ENCODE data around the gene FBXO30. TPM values are rescaled to one million over a fixed set of nuclear protein-coding genes. Genes with fewer than 3 reads are reported as not detected.
A peak's percentile ranks its signal among the peaks of the same experiment; 100 is the strongest.

FBXO30 gene
- total and polyA plus RNA-seq, 5 experiments from 2014 or later: 0.23 to 5.1 (median 0.90) TPM

- H3K27me3 Mint-ChIP-seq: no peaks in the 10 kb centered on the region
Measured at GRCh38 chr6:145836772-145837171, 22.2 kb upstream of the FBXO30 start.

GRCh38 chr6:145836170-145836569 lies 21.6 kb upstream of the FBXO30 start:
- H3K36me3 Mint-ChIP-seq: peaks cover 0 to 9% (median 0%) of the 10 kb centered on the region in 3 donors
- ATAC-seq (no peak), DNase-seq (no peak)
- H3K27me3 Mint-ChIP-seq: no peaks in the 10 kb centered on the region
- POLR2A ChIA-PET: no interaction called here
- H3K9me3 Mint-ChIP-seq: no peaks in the 10 kb centered on the region
- no peak overlapping the region for H3K4me3 Mint-ChIP-seq
- H3K27ac Mint-ChIP-seq: no peak overlapping the region
- H3K4me1 Mint-ChIP-seq: no peaks in the 10 kb centered on the region

More at GRCh38 chr6:145836772-145837171, 22.2 kb upstream of the FBXO30 start:
- no peak overlapping the region for H3K27ac Mint-ChIP-seq
- no peak for DNase-seq
- H3K4me1 Mint-ChIP-seq: no peaks in the 10 kb centered on the region
- H3K9me3 Mint-ChIP-seq: no peaks in the 10 kb centered on the region
- POLR2A ChIA-PET: no interaction called here
- H3K4me3 Mint-ChIP-seq: no peak overlapping the region
- no peak for ATAC-seq
- peaks cover 0 to 9% (median 0%) of the 10 kb centered on the region in 3 donors for H3K36me3 Mint-ChIP-seq

- POLR2A ChIA-PET: no interaction called here
- Mint-ChIP-seq H3K36me3 (peaks cover 0 to 7% (median 0%) of the 10 kb centered on the region in 3 donors), H3K27ac (no peak overlapping the region), H3K4me1 (no peaks in the 10 kb centered on the region), H3K9me3 (no peaks in the 10 kb centered on the region), H3K4me3 (no peak overlapping the region), H3K27me3 (no peaks in the 10 kb centered on the region)
- DNase-seq (no peak), ATAC-seq (no peak)
Measured at GRCh38 chr6:145830612-145831011, 16.0 kb upstream of the FBXO30 start.

GRCh38 chr6:145829950-145830349 lies 15.4 kb upstream of the FBXO30 start:
- Mint-ChIP-seq H3K27ac (no peak overlapping the region), H3K4me1 (no peaks in the 10 kb centered on the region), H3K9me3 (no peaks in the 10 kb centered on the region), H3K4me3 (no peak overlapping the region), H3K36me3 (peaks cover 0 to 7% (median 0%) of the 10 kb centered on the region in 3 donors), H3K27me3 (no peaks in the 10 kb centered on the region)
- ATAC-seq (no peak), DNase-seq (no peak)
- POLR2A ChIA-PET: no interaction called here

- ATAC-seq (no peak), DNase-seq (no peak)
- no peak overlapping the region for H3K4me3 Mint-ChIP-seq
- no peaks in the 10 kb centered on the region for H3K27me3 Mint-ChIP-seq
- no peak overlapping the region for H3K27ac Mint-ChIP-seq
- H3K4me1 Mint-ChIP-seq: no peaks in the 10 kb centered on the region
- H3K36me3 Mint-ChIP-seq: peaks cover 0 to 5% (median 0%) of the 10 kb centered on the region in 3 donors
- H3K9me3 Mint-ChIP-seq: no peaks in the 10 kb centered on the region
- POLR2A ChIA-PET: no interaction called here
Measured at GRCh38 chr6:145829102-145829501, 14.5 kb upstream of the FBXO30 start.

- H3K9me3 Mint-ChIP-seq: no peaks in the 10 kb centered on the region
- no peak for DNase-seq
- no peak for ATAC-seq
- H3K4me1 Mint-ChIP-seq: peaks cover 0 to 13% (median 4%) of the 10 kb centered on the region in 4 donors
- no peak overlapping the region for H3K27ac Mint-ChIP-seq
- H3K4me3 Mint-ChIP-seq: no peak overlapping the region
- H3K27me3 Mint-ChIP-seq: no peaks in the 10 kb centered on the region
- H3K36me3 Mint-ChIP-seq: peaks cover 0 to 5% (median 0%) of the 10 kb centered on the region in 3 donors
- POLR2A ChIA-PET: no interaction called here
Measured at GRCh38 chr6:145824344-145824743, 9.7 kb upstream of the FBXO30 start.

- H3K9me3 Mint-ChIP-seq: no peaks in the 10 kb centered on the region
- H3K27ac Mint-ChIP-seq: peak overlapping the region in 1 of 10 donors; percentile 18
- no peak for ATAC-seq
- H3K36me3 Mint-ChIP-seq: peaks cover 0 to 5% (median 0%) of the 10 kb centered on the region in 3 donors
- peaks cover 0 to 14% (median 4%) of the 10 kb centered on the region in 4 donors for H3K4me1 Mint-ChIP-seq
- POLR2A ChIA-PET: no interaction called here
- no peaks in the 10 kb centered on the region for H3K27me3 Mint-ChIP-seq
- DNase-seq: no peak
- no peak overlapping the region for H3K4me3 Mint-ChIP-seq
Measured at GRCh38 chr6:145823328-145823944, 8.8 kb upstream of the FBXO30 start.

GRCh38 chr6:145822456-145822855 lies 7.9 kb upstream of the FBXO30 start:
- POLR2A ChIA-PET: no interaction called here

GRCh38 chr6:145819994-145820393 lies 5.4 kb upstream of the FBXO30 start:
- DNase-seq (no peak), ATAC-seq (no peak)
- no peak overlapping the region for H3K4me3 Mint-ChIP-seq
- H3K36me3 Mint-ChIP-seq: peaks cover 0 to 6% (median 0%) of the 10 kb centered on the region in 3 donors
- POLR2A ChIA-PET: no interaction called here
- H3K27me3 Mint-ChIP-seq: no peaks in the 10 kb centered on the region
- H3K27ac Mint-ChIP-seq: peak overlapping the region in 1 of 10 donors; percentile 16
- H3K9me3 Mint-ChIP-seq: no peaks in the 10 kb centered on the region
- H3K4me1 Mint-ChIP-seq: peaks cover 8 to 31% (median 22%) of the 10 kb centered on the region in 4 donors

More at GRCh38 chr6:145822456-145822855, 7.9 kb upstream of the FBXO30 start:
- Mint-ChIP-seq H3K4me3 (no peak overlapping the region), H3K27me3 (no peaks in the 10 kb centered on the region), H3K9me3 (no peaks in the 10 kb centered on the region), H3K36me3 (peaks cover 0 to 6% (median 0%) of the 10 kb centered on the region in 3 donors), H3K27ac (no peak overlapping the region), H3K4me1 (peaks cover 0 to 14% (median 6%) of the 10 kb centered on the region in 4 donors)
- ATAC-seq (no peak), DNase-seq (no peak)

GRCh38 chr6:145818796-145819195 lies 4.2 kb upstream of the FBXO30 start:
- Mint-ChIP-seq H3K27ac (no peak overlapping the region), H3K36me3 (peaks cover 0 to 6% (median 0%) of the 10 kb centered on the region in 3 donors), H3K4me1 (peaks cover 10 to 36% (median 25%) of the 10 kb centered on the region in 4 donors), H3K9me3 (no peaks in the 10 kb centered on the region), H3K4me3 (no peak overlapping the region), H3K27me3 (no peaks in the 10 kb centered on the region)
- POLR2A ChIA-PET: interaction anchor here (0.5 kb wide), 1 partner anchor 169 kb away, joined by 3 read pairs; no protein-coding TSS in a partner anchor
- DNase-seq (no peak), ATAC-seq (no peak)

GRCh38 chr6:145816392-145816791 lies 1.8 kb upstream of the FBXO30 start:
- POLR2A ChIA-PET: interaction anchor here (2.9 kb wide), 1 partner anchor 81 kb away, joined by 54 read pairs; the partner anchor contains the start of gene EPM2A

GRCh38 chr6:145815309-145816274 lies 997 bp upstream of the FBXO30 start:
- peaks cover 15 to 59% (median 37%) of the 10 kb centered on the region in 4 donors for H3K4me1 Mint-ChIP-seq
- H3K9me3 Mint-ChIP-seq: no peaks in the 10 kb centered on the region
- peak overlapping the region; percentile 92 to 98 (median 96) for H3K27ac Mint-ChIP-seq
- peak; percentile 33 to 35 for ATAC-seq
- peak in 4 of 10 donors; percentile 1 to 17 (median 2) for DNase-seq
- peak overlapping the region; percentile 90 to 98 (median 94) for H3K4me3 Mint-ChIP-seq
- H3K36me3 Mint-ChIP-seq: peaks cover 0 to 1% (median 0%) of the 10 kb centered on the region in 3 donors
- no peaks in the 10 kb centered on the region for H3K27me3 Mint-ChIP-seq
- POLR2A ChIA-PET: interaction anchor here (0.8 to 2.9 kb wide), 6 partner anchors 24 to 1387 kb away, joined by 3 to 54 read pairs (median 3); partner anchors contain the start of genes EPM2A and SHPRH

More at GRCh38 chr6:145816392-145816791, 1.8 kb upstream of the FBXO30 start:
- ATAC-seq: no peak
- Mint-ChIP-seq H3K4me3 (peak overlapping the region; percentile 43 to 98 (median 94)), H3K9me3 (no peaks in the 10 kb centered on the region), H3K27me3 (no peaks in the 10 kb centered on the region), H3K4me1 (peaks cover 13 to 53% (median 31%) of the 10 kb centered on the region in 4 donors), H3K36me3 (peaks cover 0 to 4% (median 0%) of the 10 kb centered on the region in 3 donors), H3K27ac (peak overlapping the region in 9 of 10 donors; percentile 11 to 74 (median 52))
- no peak for DNase-seq
